HepG2 (cell line): ENCODE data around the gene MYO7B. TPM values are rescaled to one million over a fixed set of nuclear protein-coding genes. Genes with fewer than 3 reads are reported as not detected.
A peak's percentile ranks its signal among the peaks of the same experiment; 100 is the strongest.

ENCODE experiments used
- CCDC6 ChIP-seq: sonication (generic); formaldehyde crosslinking; IDR thresholded peaks from 2 replicates; pipeline ENCODE4 v1.8.1; 2022; ENCODE audit warnings: mild to moderate bottlenecking, missing genetic modification reagents, moderate library complexity
- MAFG ChIP-seq: sonication (generic); formaldehyde crosslinking; IDR thresholded peaks from 2 replicates; pipeline ENCODE4 v1.5.1; 2020; ENCODE audit warnings: mild to moderate bottlenecking, missing genetic modification reagents
- MZF1 ChIP-seq: sonication (generic); formaldehyde crosslinking; IDR thresholded peaks from 2 replicates; pipeline ENCODE4 v1.8.1; 2023; ENCODE audit warnings: mild to moderate bottlenecking, missing genetic modification reagents, borderline replicate concordance
- RFX5 ChIP-seq: IDR thresholded peaks from 2 replicates; pipeline ENCODE4 v1.6.1; 2011; ENCODE audit warnings: low read depth, low read length, improper control_type of control experiment
- SAFB2 ChIP-seq: sonication (generic); formaldehyde crosslinking; IDR thresholded peaks from 2 replicates; pipeline ENCODE4 v1.5.1; 2020; ENCODE audit warnings: missing genetic modification reagents, low read depth, mild to moderate bottlenecking, borderline replicate concordance
- SOX13 ChIP-seq, 3 experiments: fragments of 450-650 bp in 1 of 3; sonication (generic) in 1 of 3; formaldehyde crosslinking in 1 of 3; IDR thresholded peaks in 2 of 3; conservative IDR thresholded peaks in 1 of 3; 2 replicates each; pipeline versions ENCODE4 v1.5.0 to v1.6.1; 2016 to 2020; ENCODE audit warnings: antibody characterized with exemption in 1 of 3, mild to moderate bottlenecking in 1 of 3, missing compliant biosample characterization in 1 of 3, missing genetic modification reagents in 1 of 3, moderate library complexity in 1 of 3
- ZFP90 ChIP-seq: sonication (generic); formaldehyde crosslinking; IDR thresholded peaks from 2 replicates; pipeline ENCODE4 v1.8.0; 2022; ENCODE audit warnings: missing genetic modification reagents, mild to moderate bottlenecking, inconsistent platforms, borderline replicate concordance
- ZSCAN20 ChIP-seq: sonication (generic); formaldehyde crosslinking; IDR thresholded peaks from 2 replicates; pipeline ENCODE4 v1.4.0; 2020; ENCODE audit warnings: missing genetic modification reagents, mild to moderate bottlenecking, borderline replicate concordance
- ZSCAN22 ChIP-seq: sonication (generic); formaldehyde crosslinking; IDR thresholded peaks from 2 replicates; pipeline ENCODE4 v1.4.0; 2020; ENCODE audit warnings: mild to moderate bottlenecking, missing genetic modification reagents
- polyA plus RNA-seq, 8 experiments: library from polyadenylated mRNA; depleted of rRNA in 3 of 8; stranded (reverse) in 7 of 8; unstranded in 1 of 8; fragments of >200 nt; fragmentation: Illumina TruSeq in 4 of 8; extraction: Trizol in 4 of 8; gene quantifications; 2 replicates each; pipeline versions ENCODE4 v1.2.1 to v1.2.3, GENCODE V29; 2011 to 2016; ENCODE audit warnings: low read depth in 4 of 8, missing spikeins in 1 of 8, mixed read lengths in 1 of 8; ENCODE audit not compliant: insufficient read depth in 1 of 8
- total RNA-seq, 5 experiments: library from RNA; depleted of rRNA; stranded (reverse); fragments of >200 nt; fragmentation: Illumina TruSeq; extraction: Trizol; gene quantifications; 2 replicates each; pipeline ENCODE4 v1.2.3, GENCODE V29; 2016; ENCODE audit warnings: low read depth in 1 of 5
- TF ChIP-seq, protein P1 (sequence below): sonication (generic); formaldehyde crosslinking; IDR thresholded peaks from 2 replicates; pipeline ENCODE4 v1.4.0; 2020; ENCODE audit warnings: missing genetic modification reagents, borderline replicate concordance
- TF ChIP-seq, protein P2 (sequence below): IDR thresholded peaks from 2 replicates; pipeline ENCODE4 v1.6.1; 2016; ENCODE audit warnings: low read depth
- TF ChIP-seq, protein P3 (sequence below): sonication (generic); IDR thresholded peaks from 2 replicates; pipeline ENCODE4 v1.6.1; 2016; ENCODE audit warnings: low read depth, borderline replicate concordance
- TF ChIP-seq, protein P4 (sequence below): sonication (generic); formaldehyde crosslinking; conservative IDR thresholded peaks from 2 replicates; pipeline ENCODE4 v1.4.0; 2020; ENCODE audit warnings: missing genetic modification reagents
- TF ChIP-seq, protein P5 (sequence below): sonication (generic); formaldehyde crosslinking; IDR thresholded peaks from 2 replicates; pipeline ENCODE4 v1.4.0; 2020; ENCODE audit warnings: missing genetic modification reagents
- TF ChIP-seq, protein P6 (sequence below): IDR thresholded peaks from 2 replicates; pipeline ENCODE4 v1.6.1; 2016; ENCODE audit warnings: low read depth, borderline replicate concordance

MYO7B gene
- total and polyA plus RNA-seq, 2 of the 13 experiments (the other 11 are each of a cell fraction or from before 2014, with no cell fraction given), result not detected

DNA sequence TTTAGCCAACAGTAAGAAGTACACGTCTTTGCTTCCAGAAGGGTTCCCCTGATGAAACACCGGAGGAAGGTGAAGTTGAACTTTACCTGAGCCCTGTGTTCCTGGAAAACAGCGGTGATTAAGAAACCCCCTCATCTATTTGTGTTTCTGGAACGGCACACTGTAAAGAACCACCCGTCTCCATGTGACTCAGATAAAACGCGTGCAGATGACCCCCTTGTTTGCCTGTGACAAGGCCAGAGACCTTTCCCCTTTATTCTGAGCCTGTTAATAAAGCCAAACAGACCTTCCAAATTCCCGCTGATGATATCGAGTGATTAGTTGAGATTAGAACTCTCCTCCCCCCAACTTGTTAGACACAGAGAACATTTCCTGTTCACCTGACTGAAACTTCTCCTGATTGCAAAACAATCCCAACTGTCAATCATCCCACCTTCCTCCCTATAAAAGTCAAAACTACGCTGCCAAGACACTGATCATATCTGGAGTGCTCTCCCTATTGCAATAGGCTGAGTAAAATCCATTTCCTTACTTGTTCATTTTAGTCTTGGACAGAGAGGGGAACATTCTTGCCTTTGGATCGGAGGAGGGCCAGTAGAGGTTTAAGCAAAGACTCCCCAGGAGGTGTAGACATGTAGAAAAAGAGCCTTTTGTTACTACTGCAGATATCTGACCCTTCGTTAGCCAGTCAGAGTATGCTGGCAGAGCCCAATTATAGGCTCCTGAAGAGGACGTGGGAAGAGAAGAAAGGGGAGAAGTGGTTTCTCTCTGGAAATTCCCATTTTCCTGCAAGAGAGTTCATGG, 8.3 kb upstream of the MYO7B start (continued):
- TF ChIP-seq, protein P1, sequence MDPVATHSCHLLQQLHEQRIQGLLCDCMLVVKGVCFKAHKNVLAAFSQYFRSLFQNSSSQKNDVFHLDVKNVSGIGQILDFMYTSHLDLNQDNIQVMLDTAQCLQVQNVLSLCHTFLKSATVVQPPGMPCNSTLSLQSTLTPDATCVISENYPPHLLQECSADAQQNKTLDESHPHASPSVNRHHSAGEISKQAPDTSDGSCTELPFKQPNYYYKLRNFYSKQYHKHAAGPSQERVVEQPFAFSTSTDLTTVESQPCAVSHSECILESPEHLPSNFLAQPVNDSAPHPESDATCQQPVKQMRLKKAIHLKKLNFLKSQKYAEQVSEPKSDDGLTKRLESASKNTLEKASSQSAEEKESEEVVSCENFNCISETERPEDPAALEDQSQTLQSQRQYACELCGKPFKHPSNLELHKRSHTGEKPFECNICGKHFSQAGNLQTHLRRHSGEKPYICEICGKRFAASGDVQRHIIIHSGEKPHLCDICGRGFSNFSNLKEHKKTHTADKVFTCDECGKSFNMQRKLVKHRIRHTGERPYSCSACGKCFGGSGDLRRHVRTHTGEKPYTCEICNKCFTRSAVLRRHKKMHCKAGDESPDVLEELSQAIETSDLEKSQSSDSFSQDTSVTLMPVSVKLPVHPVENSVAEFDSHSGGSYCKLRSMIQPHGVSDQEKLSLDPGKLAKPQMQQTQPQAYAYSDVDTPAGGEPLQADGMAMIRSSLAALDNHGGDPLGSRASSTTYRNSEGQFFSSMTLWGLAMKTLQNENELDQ (CRISPR knock-in tag), result peak; percentile 45; the same call in 1 of the 2 replicates
- peak; percentile 6; the same call in 1 of the 2 replicates for TF ChIP-seq CCDC6 (CRISPR knock-in tag)
- 0 out of 2 replicates have a peak, but pooled peaks have one; percentile 9 for TF ChIP-seq SAFB2 (CRISPR knock-in tag)
- TF ChIP-seq, protein P2, sequence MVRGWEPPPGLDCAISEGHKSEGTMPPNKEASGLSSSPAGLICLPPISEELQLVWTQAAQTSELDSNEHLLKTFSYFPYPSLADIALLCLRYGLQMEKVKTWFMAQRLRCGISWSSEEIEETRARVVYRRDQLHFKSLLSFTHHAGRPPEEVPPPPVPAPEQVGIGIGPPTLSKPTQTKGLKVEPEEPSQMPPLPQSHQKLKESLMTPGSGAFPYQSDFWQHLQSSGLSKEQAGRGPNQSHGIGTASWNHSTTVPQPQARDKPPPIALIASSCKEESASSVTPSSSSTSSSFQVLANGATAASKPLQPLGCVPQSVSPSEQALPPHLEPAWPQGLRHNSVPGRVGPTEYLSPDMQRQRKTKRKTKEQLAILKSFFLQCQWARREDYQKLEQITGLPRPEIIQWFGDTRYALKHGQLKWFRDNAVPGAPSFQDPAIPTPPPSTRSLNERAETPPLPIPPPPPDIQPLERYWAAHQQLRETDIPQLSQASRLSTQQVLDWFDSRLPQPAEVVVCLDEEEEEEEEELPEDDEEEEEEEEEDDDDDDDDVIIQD (CRISPR knock-in tag), result 0 out of 2 replicates have a peak, but pooled peaks have one; percentile 13
- TF ChIP-seq ZSCAN20 (CRISPR knock-in tag), result 0 out of 2 replicates have a peak, but pooled peaks have one; percentile 21
- TF ChIP-seq, protein P3, sequence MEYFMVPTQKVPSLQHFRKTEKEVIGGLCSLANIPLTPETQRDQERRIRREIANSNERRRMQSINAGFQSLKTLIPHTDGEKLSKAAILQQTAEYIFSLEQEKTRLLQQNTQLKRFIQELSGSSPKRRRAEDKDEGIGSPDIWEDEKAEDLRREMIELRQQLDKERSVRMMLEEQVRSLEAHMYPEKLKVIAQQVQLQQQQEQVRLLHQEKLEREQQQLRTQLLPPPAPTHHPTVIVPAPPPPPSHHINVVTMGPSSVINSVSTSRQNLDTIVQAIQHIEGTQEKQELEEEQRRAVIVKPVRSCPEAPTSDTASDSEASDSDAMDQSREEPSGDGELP, result peak; percentile 28; the same call in 1 of the 2 replicates
- TF ChIP-seq, protein P4, sequence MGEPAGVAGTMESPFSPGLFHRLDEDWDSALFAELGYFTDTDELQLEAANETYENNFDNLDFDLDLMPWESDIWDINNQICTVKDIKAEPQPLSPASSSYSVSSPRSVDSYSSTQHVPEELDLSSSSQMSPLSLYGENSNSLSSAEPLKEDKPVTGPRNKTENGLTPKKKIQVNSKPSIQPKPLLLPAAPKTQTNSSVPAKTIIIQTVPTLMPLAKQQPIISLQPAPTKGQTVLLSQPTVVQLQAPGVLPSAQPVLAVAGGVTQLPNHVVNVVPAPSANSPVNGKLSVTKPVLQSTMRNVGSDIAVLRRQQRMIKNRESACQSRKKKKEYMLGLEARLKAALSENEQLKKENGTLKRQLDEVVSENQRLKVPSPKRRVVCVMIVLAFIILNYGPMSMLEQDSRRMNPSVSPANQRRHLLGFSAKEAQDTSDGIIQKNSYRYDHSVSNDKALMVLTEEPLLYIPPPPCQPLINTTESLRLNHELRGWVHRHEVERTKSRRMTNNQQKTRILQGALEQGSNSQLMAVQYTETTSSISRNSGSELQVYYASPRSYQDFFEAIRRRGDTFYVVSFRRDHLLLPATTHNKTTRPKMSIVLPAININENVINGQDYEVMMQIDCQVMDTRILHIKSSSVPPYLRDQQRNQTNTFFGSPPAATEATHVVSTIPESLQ (CRISPR knock-in tag), result 0 out of 2 replicates have a peak, but pooled peaks have one; percentile 30
- TF ChIP-seq MZF1, result no peak
- TF ChIP-seq, protein P5, sequence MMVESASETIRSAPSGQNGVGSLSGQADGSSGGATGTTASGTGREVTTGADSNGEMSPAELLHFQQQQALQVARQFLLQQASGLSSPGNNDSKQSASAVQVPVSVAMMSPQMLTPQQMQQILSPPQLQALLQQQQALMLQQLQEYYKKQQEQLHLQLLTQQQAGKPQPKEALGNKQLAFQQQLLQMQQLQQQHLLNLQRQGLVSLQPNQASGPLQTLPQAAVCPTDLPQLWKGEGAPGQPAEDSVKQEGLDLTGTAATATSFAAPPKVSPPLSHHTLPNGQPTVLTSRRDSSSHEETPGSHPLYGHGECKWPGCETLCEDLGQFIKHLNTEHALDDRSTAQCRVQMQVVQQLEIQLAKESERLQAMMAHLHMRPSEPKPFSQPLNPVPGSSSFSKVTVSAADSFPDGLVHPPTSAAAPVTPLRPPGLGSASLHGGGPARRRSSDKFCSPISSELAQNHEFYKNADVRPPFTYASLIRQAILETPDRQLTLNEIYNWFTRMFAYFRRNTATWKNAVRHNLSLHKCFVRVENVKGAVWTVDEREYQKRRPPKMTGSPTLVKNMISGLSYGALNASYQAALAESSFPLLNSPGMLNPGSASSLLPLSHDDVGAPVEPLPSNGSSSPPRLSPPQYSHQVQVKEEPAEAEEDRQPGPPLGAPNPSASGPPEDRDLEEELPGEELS (CRISPR knock-in tag), result peak; percentile 39; the same call in 1 of the 2 replicates
- no peak for TF ChIP-seq ZSCAN22
- TF ChIP-seq, protein P6, sequence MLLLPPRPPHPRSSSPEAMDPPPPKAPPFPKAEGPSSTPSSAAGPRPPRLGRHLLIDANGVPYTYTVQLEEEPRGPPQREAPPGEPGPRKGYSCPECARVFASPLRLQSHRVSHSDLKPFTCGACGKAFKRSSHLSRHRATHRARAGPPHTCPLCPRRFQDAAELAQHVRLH (CRISPR knock-in tag), result no peak
- peak; percentile 55; the same call in 1 of the 2 replicates for TF ChIP-seq ZFP90 (CRISPR knock-in tag)
- no peak for TF ChIP-seq MAFG (CRISPR knock-in tag)
- no peak for TF ChIP-seq SOX13 (IDR thresholded peaks at IDR 0.05)
- TF ChIP-seq SOX13 (CRISPR knock-in tag; conservative IDR thresholded peaks at IDR 0.05 in 1 of 2, IDR thresholded peaks at IDR 0.05 in 1 of 2), result peak in 1 of 2 experiments; percentile 11; a peak in 1 of 4 replicates
- no peak for TF ChIP-seq RFX5
